Uterus (tissue), 2 donors: ENCODE results near the gene ERI3.

Experiments used
- CTCF ChIP-seq, 4 experiments: fragments of 200-600 bp in 2 of 4; fragments of 450-650 bp in 2 of 4; sonication (generic) in 2 of 4; IDR thresholded peaks; one replicate each; pipeline ENCODE4 v1.5.1; 2016 to 2019; ENCODE audit warnings: antibody characterized with exemption in 4 of 4, mild to moderate bottlenecking in 2 of 4, moderate library complexity in 1 of 4
- POLR2A ChIP-seq, 2 donors: fragments of 450-650 bp; IDR thresholded peaks; one replicate each; pipeline ENCODE4 v1.6.1; 2016; ENCODE audit warnings: antibody characterized with exemption in 2 of 2, mild to moderate bottlenecking in 1 of 2, moderate library complexity in 1 of 2

GRCh38 chr1:44212355-44213221, 142.5 kb downstream of the ERI3 start:
- no peak for TF ChIP-seq CTCF (IDR thresholded peaks at IDR 0.05)
- TF ChIP-seq POLR2A (IDR thresholded peaks at IDR 0.05), result no peak
